Endothelial cell (in vitro differentiated cells): ENCODE data around the gene RGS3. TPM values are rescaled to one million over a fixed set of nuclear protein-coding genes. Genes with fewer than 3 reads are reported as not detected.

Experiments used
- DNase-seq: peaks from one replicate; pipeline ENCODE4 v3.0.0; 2021; ENCODE audit warnings: low spot score
- H3K27ac Mint-ChIP-seq: one replicate; pipeline ENCODE4 v1.8.0; 2021; ENCODE audit warnings: mixed read lengths, inconsistent platforms; ENCODE audit not compliant: unreplicated experiment
- H3K27me3 Mint-ChIP-seq: one replicate; pipeline ENCODE4 v1.8.0; 2021; ENCODE audit warnings: mild to moderate bottlenecking, moderate library complexity, mixed read lengths, inconsistent platforms; ENCODE audit not compliant: unreplicated experiment
- H3K36me3 Mint-ChIP-seq: one replicate; pipeline ENCODE4 v1.8.0; 2021; ENCODE audit warnings: mild to moderate bottlenecking, low read depth, mixed read lengths, inconsistent platforms; ENCODE audit not compliant: unreplicated experiment
- H3K4me1 Mint-ChIP-seq: one replicate; pipeline ENCODE4 v1.8.0; 2021; ENCODE audit warnings: mild to moderate bottlenecking, mixed read lengths, inconsistent platforms; ENCODE audit not compliant: unreplicated experiment
- H3K4me3 Mint-ChIP-seq: one replicate; pipeline ENCODE4 v1.8.0; 2021; ENCODE audit warnings: mild to moderate bottlenecking, mixed read lengths, inconsistent platforms; ENCODE audit not compliant: unreplicated experiment
- H3K9me3 Mint-ChIP-seq: one replicate; pipeline ENCODE4 v1.8.0; 2021; ENCODE audit warnings: mixed read lengths, inconsistent platforms; ENCODE audit not compliant: unreplicated experiment
- CTCF ChIP-seq: fragments of 200-600 bp; sonication (generic); IDR thresholded peaks from one replicate; pipeline ENCODE4 v1.5.0; 2021; ENCODE audit warnings: antibody characterized with exemption; ENCODE audit not compliant: unreplicated experiment
- total RNA-seq: library from RNA; stranded (reverse); fragmentation: NEBNext Ultra II Directional; extraction: Animal tissue kit (Norgen Biotek cat#: 25700); gene quantifications from one replicate; pipeline ENCODE4 v1.2.1, GENCODE V29; 2021; ENCODE audit not compliant: unreplicated experiment

The RGS3 gene
- total RNA-seq, 1 donor from 2014 or later: 474 TPM

- no peak for TF ChIP-seq CTCF
- Mint-ChIP-seq H3K36me3 (no peaks in the 10 kb centered on the region), H3K27me3 (peaks cover 10% of the 10 kb centered on the region), H3K4me3 (no peak overlapping the region), H3K27ac (no peak overlapping the region), H3K9me3 (no peaks in the 10 kb centered on the region), H3K4me1 (peaks cover 20% of the 10 kb centered on the region)
- DNase-seq: no peak
Measured at GRCh38 chr9:113475992-113476391, 12.5 kb downstream of the RGS3 start.

- Mint-ChIP-seq H3K27ac (no peak overlapping the region), H3K36me3 (no peaks in the 10 kb centered on the region), H3K27me3 (peaks cover 10% of the 10 kb centered on the region), H3K4me1 (peaks cover 15% of the 10 kb centered on the region), H3K9me3 (no peaks in the 10 kb centered on the region), H3K4me3 (no peak overlapping the region)
- no peak for DNase-seq
- no peak for TF ChIP-seq CTCF
Measured at GRCh38 chr9:113476511-113476916, 13.0 kb downstream of the RGS3 start.

DNA sequence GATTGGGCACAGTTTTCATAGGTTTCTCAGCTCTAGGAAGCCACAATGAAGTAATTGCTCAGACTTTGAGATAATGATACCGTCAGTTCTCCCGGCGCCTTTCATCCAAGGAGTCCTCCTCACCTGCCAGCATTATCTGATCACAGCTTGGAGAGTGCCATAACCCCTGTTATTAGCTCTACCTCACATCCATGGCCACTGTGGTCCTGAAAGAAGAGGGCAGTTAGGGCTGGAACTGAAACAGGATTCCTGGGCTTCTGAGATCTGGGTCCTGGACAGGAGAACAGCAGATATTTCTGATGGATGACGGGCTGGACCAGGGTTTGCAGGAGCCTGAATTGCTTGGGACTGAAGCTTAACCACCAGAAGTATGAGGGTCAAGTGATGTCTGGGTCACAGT lies 13.5 kb downstream of the RGS3 start:
- no peaks in the 10 kb centered on the region for H3K9me3 Mint-ChIP-seq
- no peak for DNase-seq
- H3K4me1 Mint-ChIP-seq: peaks cover 11% of the 10 kb centered on the region

GRCh38 chr9:113477661-113478060 lies 14.1 kb downstream of the RGS3 start:
- no peaks in the 10 kb centered on the region for H3K9me3 Mint-ChIP-seq

More for the DNA sequence above, 13.5 kb downstream of the RGS3 start:
- no peaks in the 10 kb centered on the region for H3K36me3 Mint-ChIP-seq
- no peak overlapping the region for H3K27ac Mint-ChIP-seq
- H3K27me3 Mint-ChIP-seq: peaks cover 10% of the 10 kb centered on the region
- no peak overlapping the region for H3K4me3 Mint-ChIP-seq
- TF ChIP-seq CTCF: no peak

GRCh38 chr9:113479174-113479621 lies 15.7 kb downstream of the RGS3 start:
- no peak for DNase-seq
- no peaks in the 10 kb centered on the region for H3K36me3 Mint-ChIP-seq
- no peak overlapping the region for H3K4me3 Mint-ChIP-seq
- peaks cover 13% of the 10 kb centered on the region for H3K4me1 Mint-ChIP-seq
- H3K27me3 Mint-ChIP-seq: peaks cover 10% of the 10 kb centered on the region
- H3K9me3 Mint-ChIP-seq: no peaks in the 10 kb centered on the region
- no peak overlapping the region for H3K27ac Mint-ChIP-seq
- TF ChIP-seq CTCF: no peak

More at GRCh38 chr9:113477661-113478060, 14.1 kb downstream of the RGS3 start:
- Mint-ChIP-seq H3K4me1 (peaks cover 11% of the 10 kb centered on the region), H3K36me3 (no peaks in the 10 kb centered on the region), H3K27me3 (peaks cover 10% of the 10 kb centered on the region), H3K4me3 (no peak overlapping the region), H3K27ac (no peak overlapping the region)
- no peak for TF ChIP-seq CTCF
- no peak for DNase-seq
